Neural cell (in vitro differentiated cells): ENCODE measurements around the gene SPI1.

Source experiments
- CTCF ChIP-seq: fragments of 450-650 bp; IDR thresholded peaks from 2 replicates; pipeline ENCODE4 v1.5.1; 2014; ENCODE audit warnings: antibody characterized with exemption, mild to moderate bottlenecking, moderate library complexity; ENCODE audit not compliant: poor library complexity, severe bottlenecking
- EP300 ChIP-seq: fragments of 450-650 bp; conservative IDR thresholded peaks from 2 replicates; pipeline ENCODE4 v1.6.1; 2014; ENCODE audit warnings: antibody characterized with exemption, mild to moderate bottlenecking, moderate library complexity; ENCODE audit not compliant: poor library complexity, severe bottlenecking
- REST ChIP-seq: IDR thresholded peaks from 2 replicates; pipeline ENCODE4 v1.6.1; 2012; ENCODE audit warnings: borderline replicate concordance

- TF ChIP-seq CTCF = no peak
- TF ChIP-seq REST = no peak
- TF ChIP-seq EP300 = no peak
Measured at GRCh38 chr11:47425611-47426010, 47.3 kb upstream of the SPI1 start.
